GM21619 (cell line): Measurements from ENCODE around the gene STAT6.
"Not testable (repeated sequence)": the region's sequence is repeated elsewhere in the genome, so short reads cannot be mapped to it uniquely, and the experiment has no call there.

Experiments
- ATAC-seq: cut with Tn5 transposase; IDR thresholded peaks from one replicate; pipeline ENCODE4 v1.9.1; 2021; ENCODE audit not compliant: unreplicated experiment

Gene STAT6

DNA sequence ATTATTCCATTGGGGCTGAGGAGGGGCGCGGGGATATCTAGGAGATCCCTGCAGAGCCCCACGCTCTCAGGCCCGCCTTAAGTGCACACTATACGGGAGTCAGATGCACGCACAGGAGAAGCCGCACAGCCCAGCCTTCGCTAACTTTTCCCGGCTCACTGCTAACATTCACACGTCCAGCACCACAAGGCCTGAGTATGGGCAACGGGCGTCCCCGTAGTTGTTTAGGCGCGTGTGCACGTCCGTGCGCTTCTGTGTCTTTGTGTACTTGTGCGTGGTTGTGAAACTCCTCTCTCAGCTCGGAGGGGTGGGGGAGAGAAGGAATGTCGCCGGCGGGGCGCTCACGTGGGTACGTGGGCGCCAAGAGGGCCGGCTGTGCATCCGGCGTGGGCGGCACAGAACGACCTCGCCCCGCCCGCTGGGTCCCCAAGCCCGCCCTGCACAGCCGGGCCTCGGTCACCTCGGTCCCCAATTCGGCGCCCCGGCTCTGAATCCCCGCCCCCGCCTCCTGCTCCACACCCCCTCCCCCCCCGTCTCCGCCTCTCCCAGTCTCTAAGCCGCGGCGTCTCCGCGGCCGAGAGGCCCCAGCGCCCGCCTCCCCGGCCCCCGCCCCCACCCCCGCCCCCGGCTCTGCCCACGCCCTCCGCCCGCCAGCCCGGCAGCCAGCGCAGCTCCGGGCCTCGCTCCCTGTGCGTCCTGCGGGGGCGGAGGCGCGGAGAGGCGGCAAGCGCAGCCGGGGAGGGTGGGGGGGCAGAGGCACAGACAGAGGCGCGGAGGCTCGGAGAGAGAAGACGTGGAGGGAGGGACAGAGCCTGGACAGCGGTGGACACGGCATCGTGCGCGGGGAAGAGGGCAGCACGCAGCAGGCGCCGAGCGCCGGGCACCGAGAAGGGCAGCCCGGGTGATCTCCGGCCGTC is 22.6 kb downstream of the STAT6 start, which contains the start of gene NAB2:
TSS of gene NAB2 (plus strand) at position 761 of the 917 bp plus-strand sequence. CDS start 158 bp downstream, outside the sequence.
- ATAC-seq: peak; percentile 58

DNA sequence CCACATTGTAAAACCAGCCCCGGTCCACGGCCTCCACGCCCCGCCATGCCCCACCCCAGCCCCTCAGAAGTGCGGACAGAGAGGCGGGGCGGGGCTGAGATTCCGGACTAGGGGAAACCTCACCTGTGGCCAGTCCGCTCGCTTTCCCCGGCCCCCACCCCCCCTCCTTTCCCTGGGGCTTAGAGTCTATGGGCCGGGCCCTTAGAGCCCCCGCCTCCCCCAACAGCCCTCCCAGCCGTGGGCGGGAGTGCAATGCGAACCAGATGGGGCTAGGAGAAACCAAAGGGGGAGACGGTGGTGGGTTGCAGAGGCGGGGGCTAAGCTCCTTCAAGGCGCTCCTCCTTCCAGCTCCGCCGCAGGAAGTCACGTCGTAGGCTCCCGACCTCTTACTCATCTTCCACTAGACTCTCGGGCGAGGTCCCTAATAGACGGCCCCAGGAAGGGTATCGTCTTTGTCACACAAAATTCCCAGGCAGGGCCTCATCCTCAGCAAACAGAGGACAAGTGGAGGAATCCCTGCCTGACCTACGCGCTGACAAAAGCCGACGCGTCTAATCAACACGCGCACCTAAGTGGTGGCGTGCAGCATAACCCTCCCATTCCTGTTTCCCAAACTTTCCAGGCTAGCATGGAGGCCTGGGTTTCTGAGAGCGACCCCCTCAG is 23.3 kb downstream of the STAT6 start:
- peak; percentile 34 for ATAC-seq

- ATAC-seq: peak; percentile 26
These were observed 24.0 kb downstream of the STAT6 start for GRCh38 chr12:57087010-57087690.

GRCh38 chr12:57086493-57087009 is 24.6 kb downstream of the STAT6 start:
- no peak for ATAC-seq

DNA sequence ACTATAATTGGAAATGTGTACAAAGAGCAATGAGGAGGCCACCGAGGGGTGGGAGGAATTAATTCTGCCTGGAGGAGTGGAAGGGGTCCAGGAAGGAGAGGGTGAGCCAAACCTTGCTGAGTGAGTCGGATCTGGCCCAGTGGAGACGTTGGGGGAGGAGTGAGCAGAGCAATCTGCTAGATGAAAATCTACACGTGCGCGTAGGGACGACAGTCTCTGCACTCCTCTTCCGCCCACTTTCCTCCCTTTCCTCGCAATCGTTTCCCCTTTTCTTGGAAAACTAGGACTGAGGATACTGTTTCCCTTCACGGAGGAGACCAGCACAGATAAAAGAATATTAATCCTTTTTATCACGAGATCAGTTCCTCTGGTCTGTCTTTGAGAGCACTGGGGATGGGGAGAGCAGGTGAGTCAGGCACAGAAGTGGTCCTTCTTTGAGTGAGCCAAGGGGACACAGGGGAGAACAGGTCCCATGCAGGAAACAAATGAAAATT is 25.1 kb downstream of the STAT6 start:
- ATAC-seq: no peak

GRCh38 chr12:57080855-57081254 is 30.3 kb downstream of the STAT6 start:
- no peak for ATAC-seq

DNA sequence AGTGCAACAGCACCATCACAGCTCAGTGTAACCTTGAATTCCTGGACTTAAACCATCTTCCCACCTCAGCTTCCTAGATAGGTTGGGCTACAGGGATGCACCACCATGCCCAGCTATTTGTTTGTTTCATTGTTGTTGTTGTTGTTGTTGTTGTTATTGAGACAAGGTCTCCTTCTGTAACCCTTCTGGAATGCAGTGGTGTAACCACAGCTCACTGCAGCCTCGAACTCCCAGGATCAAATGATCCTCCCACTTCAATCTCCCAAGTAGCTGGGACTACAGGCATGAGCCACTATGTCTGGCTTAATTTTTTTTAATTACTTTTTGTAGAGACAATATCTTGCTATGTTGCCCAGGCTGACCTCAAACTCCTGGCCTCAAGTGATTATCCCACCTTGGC is 31.3 kb downstream of the STAT6 start:
- ATAC-seq: no peak

GRCh38 chr12:57078519-57079404 is 32.4 kb downstream of the STAT6 start, which contains the start of gene NEMP1:
TSS of gene NEMP1 (minus strand) at chr12:57078791. CDS start at chr12:57078745, 46 bp downstream.
- ATAC-seq: peak; percentile 95

DNA sequence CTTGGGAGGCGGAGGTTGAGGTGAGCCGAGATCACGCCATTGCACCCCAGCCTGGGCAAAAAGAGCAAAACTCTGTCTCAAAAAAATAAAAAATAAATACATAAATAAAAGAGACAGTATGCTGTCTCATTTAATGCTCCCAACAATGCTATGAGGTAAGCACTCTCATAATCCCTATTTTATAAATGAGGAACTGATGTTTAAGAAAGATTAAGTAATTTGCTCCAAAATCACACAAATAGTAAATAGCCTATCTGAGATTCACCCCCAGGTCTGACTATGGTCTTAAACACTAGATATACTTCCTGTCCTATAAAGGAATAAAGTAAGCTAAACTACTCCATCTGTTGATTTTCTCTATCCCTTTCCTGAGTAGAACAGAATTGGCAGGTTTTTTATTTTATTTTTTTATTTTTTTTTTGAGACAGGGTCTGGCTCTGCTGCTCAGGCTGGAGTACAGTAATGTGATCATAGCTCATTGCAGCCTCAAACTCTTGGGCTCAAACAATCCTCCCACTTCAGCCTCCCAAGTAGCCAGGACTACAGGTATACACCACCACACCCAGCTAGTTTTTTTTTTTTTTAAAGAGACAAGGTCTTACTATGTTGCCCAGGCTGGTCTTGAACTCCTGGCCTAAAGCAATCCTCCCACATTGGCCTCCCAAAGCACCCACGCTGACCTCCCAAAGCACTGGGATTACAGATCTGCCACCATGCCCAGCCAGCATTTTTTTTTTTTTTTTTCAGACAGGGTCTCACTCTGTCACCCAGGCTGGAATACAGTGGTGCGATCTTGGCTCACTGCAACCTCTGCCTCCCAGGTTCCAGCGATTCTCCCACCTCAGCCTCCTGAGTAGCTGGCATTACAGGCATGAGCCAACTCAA is 37.4 kb downstream of the STAT6 start:
- not testable (repeated sequence) for ATAC-seq

DNA sequence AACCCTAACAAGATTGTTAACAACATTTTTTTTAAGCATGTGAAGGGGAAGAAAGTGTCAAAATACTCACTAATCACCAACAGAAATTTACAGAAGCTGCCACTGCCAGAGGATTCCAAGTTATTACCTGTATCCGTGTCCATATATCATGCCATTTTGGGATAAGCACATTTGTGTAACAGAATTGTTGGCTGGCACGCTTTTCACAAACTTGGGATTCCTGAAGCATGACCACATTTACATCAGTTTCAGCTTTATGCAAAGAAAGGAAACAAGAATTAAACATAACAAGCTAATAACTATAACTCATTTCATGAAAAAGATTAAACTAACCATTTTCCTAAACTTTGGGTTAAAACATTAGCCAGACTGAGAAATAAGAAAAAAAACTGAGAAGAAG is 38.5 kb downstream of the STAT6 start:
- no peak for ATAC-seq

DNA sequence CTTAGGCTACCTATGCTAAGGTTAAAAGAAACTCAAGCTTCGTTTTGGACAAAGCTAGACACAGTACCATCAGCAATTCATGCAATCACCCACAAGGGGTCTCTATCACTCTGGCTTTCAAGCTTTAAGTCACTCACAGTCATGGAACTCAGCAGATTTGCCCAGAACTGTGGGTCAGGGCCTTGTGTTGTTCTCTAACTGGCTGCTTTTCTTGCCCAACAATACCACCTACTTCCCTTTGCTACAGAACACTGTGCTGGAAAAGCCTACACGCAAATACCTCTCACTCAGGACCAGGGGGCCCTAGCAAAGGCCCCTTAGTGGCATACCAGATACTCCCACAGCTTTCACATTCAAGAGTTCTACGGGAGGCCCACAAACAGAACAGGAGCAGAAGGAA is 41.6 kb downstream of the STAT6 start:
- ATAC-seq: peak; percentile 87

DNA sequence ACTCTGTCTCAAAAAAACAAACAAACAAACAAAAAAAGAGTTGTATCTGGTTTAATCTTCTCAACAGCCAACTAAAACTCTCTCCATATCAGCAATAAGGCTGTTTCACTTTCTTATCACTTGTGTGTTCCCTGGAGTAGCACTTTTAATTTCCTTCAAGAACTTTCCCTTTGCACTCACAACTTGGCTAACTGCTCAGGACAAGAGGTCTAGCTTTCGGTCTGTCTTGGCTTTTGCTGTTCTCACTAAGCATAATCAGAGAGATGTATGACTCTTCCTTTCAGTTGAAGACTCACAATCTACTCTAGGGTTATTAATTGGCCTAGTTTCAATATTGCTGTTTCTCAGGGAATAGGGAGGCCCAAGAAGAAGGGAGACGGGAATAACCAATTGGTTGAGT is 44.9 kb downstream of the STAT6 start:
- no peak for ATAC-seq

- ATAC-seq: peak; percentile 86
These were observed 47.0 kb downstream of the STAT6 start for GRCh38 chr12:57063991-57064685.

GRCh38 chr12:57058454-57058853 is 52.7 kb downstream of the STAT6 start:
- ATAC-seq: peak; percentile 57

- ATAC-seq: no peak
These were observed 54.0 kb downstream of the STAT6 start for GRCh38 chr12:57057067-57057751.

DNA sequence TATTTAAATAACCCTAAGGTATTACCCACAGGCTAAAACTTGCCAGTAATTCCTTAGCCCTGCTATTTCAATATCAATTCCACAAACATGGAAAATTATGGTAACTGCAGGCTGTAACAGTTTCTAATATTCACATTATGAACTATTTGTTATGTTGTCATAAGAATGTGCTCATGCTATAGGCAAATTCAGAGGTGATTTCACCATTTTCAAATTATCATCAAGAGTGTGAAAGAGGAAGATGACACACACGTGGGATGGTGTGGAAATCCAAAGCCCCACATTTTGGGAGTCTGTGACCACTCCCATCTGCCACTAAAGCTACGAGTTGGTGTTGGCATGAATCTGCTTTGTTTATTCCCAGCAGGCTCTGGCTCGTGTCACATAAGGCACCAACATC is 55.3 kb downstream of the STAT6 start:
- no peak for ATAC-seq

DNA sequence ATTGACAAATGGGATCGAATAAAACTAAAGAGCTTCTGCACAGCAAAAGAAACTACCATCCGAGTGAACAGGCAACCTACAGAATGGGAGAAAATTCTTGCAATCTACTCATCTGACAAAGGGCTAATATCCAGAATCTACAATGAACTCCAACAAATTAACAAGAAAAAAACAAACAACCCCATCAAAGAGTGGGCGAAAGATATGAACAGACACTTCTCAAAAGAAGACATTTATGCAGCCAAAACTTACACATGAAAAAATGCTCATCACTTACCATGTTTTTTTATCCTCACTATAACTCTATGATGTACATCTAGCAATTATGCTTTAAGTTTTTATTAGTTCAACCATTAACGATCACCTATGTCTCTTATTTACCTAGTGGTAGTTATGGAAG is 57.3 kb downstream of the STAT6 start:
- ATAC-seq: not testable (repeated sequence)

DNA sequence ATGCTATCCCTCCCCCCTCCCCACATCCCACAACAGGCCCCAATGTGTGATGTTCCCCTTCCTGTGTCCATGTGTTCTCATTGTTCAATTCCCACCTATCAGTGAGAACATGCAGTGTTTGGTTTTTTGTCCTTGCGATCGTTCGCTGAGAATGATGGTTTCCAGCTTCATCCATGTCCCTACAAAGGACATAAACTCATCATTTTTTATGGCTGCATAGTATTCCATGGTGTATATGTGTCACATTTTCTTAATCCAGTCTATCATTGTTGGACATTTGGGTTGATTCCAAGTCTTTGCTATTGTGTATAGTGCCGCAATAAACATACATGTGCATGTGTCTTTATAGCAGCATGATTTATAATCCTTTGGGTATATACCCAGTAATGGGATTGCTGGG is 58.0 kb downstream of the STAT6 start:
- not testable (repeated sequence) for ATAC-seq
